HL-60 (cell line): ENCODE results near the gene TOR1AIP2.

Experiments used
- DNase-seq, 2 experiments: peaks; one replicate each; pipeline ENCODE4 v3.0.0-alpha.2; 2010 to 2020; ENCODE audit warnings: low read depth in 1 of 2, low spot score in 1 of 2
- H3K27ac ChIP-seq: fragments of 250-450 bp; sonication (Bioruptor Pico); replicated peaks from 2 replicates; pipeline ENCODE4 v1.5.1; 2020; ENCODE audit warnings: mild to moderate bottlenecking, moderate library complexity
- H3K27me3 ChIP-seq: fragments of 250-450 bp; sonication (Bioruptor Pico); 2 replicates; pipeline ENCODE4 v1.5.1; 2021; ENCODE audit warnings: mild to moderate bottlenecking, moderate library complexity; ENCODE audit not compliant: insufficient read depth, poor library complexity, severe bottlenecking
- H3K4me3 ChIP-seq: replicated peaks from 2 replicates; pipeline ENCODE4 v1.5.1; 2011; ENCODE audit warnings: mild to moderate bottlenecking, control low read depth, low read length; ENCODE audit not compliant: insufficient read depth
- CTCF ChIP-seq: IDR thresholded peaks from one replicate; pipeline ENCODE4 v1.5.1; 2011; ENCODE audit warnings: low read length, control low read depth, inconsistent platforms; ENCODE audit not compliant: insufficient read depth
- GABPA ChIP-seq: IDR thresholded peaks from 2 replicates; pipeline ENCODE4 v1.6.1; 2012; ENCODE audit warnings: low read depth
- POLR2AphosphoS5 ChIP-seq: IDR thresholded peaks from 2 replicates; pipeline ENCODE4 v1.6.1; 2012; ENCODE audit warnings: low read depth
- SPI1 ChIP-seq: IDR thresholded peaks from 2 replicates; pipeline ENCODE4 v1.6.1; 2012; ENCODE audit warnings: low read depth, mild to moderate bottlenecking, borderline replicate concordance
- TF ChIP-seq, protein P1 (sequence below): IDR thresholded peaks from 2 replicates; pipeline ENCODE4 v1.6.1; 2012; ENCODE audit warnings: low read depth; ENCODE audit not compliant: insufficient replicate concordance

The TOR1AIP2 gene

DNA sequence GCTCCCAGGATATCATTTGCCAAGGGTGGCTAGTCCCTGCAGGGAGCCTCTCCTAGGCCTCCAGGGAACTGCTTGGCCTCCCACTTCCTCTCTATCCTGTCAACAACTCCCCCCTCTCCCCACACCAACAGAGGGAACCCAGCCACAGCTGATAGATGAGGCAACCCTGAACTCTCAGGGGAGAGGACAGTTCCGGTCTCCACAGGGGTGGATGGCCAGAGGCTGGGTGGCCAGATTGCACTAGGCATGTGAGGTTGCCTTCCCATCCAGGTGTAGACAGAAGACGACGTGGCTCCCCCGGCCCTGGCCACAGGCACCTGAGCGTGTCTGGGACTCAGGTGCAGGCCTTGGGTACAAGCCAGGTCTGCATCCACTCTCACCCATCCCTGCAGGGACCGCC, 53.3 kb downstream of the TOR1AIP2 start:
- no peak overlapping the region for H3K4me3 ChIP-seq
- H3K27ac ChIP-seq, result no peak overlapping the region
- TF ChIP-seq, protein P1, sequence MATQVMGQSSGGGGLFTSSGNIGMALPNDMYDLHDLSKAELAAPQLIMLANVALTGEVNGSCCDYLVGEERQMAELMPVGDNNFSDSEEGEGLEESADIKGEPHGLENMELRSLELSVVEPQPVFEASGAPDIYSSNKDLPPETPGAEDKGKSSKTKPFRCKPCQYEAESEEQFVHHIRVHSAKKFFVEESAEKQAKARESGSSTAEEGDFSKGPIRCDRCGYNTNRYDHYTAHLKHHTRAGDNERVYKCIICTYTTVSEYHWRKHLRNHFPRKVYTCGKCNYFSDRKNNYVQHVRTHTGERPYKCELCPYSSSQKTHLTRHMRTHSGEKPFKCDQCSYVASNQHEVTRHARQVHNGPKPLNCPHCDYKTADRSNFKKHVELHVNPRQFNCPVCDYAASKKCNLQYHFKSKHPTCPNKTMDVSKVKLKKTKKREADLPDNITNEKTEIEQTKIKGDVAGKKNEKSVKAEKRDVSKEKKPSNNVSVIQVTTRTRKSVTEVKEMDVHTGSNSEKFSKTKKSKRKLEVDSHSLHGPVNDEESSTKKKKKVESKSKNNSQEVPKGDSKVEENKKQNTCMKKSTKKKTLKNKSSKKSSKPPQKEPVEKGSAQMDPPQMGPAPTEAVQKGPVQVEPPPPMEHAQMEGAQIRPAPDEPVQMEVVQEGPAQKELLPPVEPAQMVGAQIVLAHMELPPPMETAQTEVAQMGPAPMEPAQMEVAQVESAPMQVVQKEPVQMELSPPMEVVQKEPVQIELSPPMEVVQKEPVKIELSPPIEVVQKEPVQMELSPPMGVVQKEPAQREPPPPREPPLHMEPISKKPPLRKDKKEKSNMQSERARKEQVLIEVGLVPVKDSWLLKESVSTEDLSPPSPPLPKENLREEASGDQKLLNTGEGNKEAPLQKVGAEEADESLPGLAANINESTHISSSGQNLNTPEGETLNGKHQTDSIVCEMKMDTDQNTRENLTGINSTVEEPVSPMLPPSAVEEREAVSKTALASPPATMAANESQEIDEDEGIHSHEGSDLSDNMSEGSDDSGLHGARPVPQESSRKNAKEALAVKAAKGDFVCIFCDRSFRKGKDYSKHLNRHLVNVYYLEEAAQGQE, result no peak
- TF ChIP-seq CTCF (no peak), SPI1 (peak; percentile 90), POLR2AphosphoS5 (no peak), GABPA (no peak)
- peak; percentile 50 to 62 for DNase-seq
- no peaks in the 10 kb centered on the region for H3K27me3 ChIP-seq

GRCh38 chr1:179823693-179824092, 53.9 kb downstream of the TOR1AIP2 start:
- H3K27ac ChIP-seq, result no peak overlapping the region

DNA sequence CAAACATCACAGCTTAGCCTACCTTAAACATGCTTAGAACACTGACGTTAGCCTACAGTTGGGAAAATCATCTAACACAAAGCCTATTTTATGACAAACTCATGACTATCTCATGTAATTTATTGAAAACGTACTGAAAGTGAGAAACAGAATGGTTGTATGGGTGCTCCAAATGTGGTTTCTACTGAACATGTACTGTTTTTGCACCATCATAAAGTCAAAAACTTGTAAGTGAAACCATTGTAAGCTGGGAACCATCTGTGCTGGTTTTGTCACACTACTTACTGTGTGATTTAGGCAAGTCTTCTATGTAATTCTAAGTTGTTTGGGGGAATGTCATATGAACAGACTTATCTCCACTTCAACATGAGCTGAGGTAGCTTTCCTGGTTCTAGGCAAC, 55.5 kb downstream of the TOR1AIP2 start:
- no peak for DNase-seq
- Histone ChIP-seq H3K4me3 (no peak overlapping the region), H3K27me3 (no peaks in the 10 kb centered on the region), H3K27ac (no peak overlapping the region)
- TF ChIP-seq POLR2AphosphoS5, result no peak

More at GRCh38 chr1:179823693-179824092, 53.9 kb downstream of the TOR1AIP2 start:
- Histone ChIP-seq H3K4me3 (no peak overlapping the region), H3K27me3 (no peaks in the 10 kb centered on the region)
- TF ChIP-seq POLR2AphosphoS5 (no peak), CTCF (no peak), GABPA (no peak), SPI1 (no peak)
- TF ChIP-seq, protein P1, result no peak
- no peak for DNase-seq

DNA sequence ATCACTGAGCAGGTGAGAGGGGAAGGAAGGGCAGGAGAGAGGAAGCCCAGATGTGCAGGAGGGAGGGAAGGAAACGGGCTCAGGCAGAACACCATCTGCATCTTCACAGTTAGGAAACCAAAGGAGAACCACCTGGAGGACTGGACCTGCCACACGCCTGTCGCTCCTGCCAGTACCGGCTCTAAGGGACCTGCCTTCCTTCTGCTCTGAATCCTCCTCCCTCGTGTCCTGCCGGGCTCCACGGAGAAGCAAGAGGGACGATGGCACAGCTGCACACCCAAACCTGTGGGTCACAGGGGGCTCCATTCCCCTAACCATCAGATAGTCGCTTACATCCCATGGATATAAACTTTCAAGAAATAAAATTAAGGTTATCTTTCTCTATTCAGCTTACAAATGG, 56.1 kb downstream of the TOR1AIP2 start:
- Histone ChIP-seq H3K4me3 (no peak overlapping the region), H3K27ac (no peak overlapping the region), H3K27me3 (no peaks in the 10 kb centered on the region)
- no peak for DNase-seq
- no peak for TF ChIP-seq CTCF
- no peak for TF ChIP-seq SPI1
- TF ChIP-seq POLR2AphosphoS5, result no peak
- no peak for TF ChIP-seq GABPA
- TF ChIP-seq, protein P1, result no peak
